H1 (cell line): ENCODE measurements around the gene ADAMTS17.

Experiments used
- POLR2AphosphoS5 ChIP-seq: IDR thresholded peaks from 2 replicates; pipeline ENCODE4 v1.6.1; 2011; ENCODE audit warnings: low read depth, low read length
- TBP ChIP-seq: IDR thresholded peaks from 2 replicates; pipeline ENCODE4 v1.6.1; 2011; ENCODE audit warnings: low read depth, low read length, improper control_type of control experiment
- YY1 ChIP-seq: IDR thresholded peaks from 2 replicates; pipeline ENCODE4 v1.6.1; 2011; ENCODE audit warnings: low read depth, mild to moderate bottlenecking, low read length

DNA sequence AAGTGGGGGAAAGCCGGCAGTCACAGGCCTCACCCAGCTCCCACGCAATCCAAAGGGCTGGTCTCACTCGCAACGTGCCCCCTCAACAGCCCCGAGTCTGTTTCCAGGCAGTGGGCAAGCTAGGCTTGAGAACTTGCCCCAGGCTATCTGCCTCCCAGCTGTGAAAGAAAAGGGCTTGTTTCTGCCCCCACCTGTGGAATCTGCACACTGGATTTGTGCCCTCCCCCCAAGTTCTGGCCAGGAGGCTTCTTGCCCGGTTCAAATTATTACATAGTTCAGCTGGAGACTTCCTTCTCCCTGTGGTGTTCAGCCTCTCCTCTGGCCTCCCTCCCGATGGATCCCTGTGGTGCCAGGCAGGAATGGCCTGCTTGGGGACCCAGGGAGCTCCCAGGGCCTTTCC, 324.6 kb downstream of the ADAMTS17 start:
- TF ChIP-seq TBP (no peak), POLR2AphosphoS5 (no peak), YY1 (no peak)
